GM12892 (cell line): Measurements from ENCODE around the gene NHERF2.

ENCODE experiments used
- DNase-seq: peaks from one replicate; pipeline ENCODE4 v3.0.0; 2011; ENCODE audit not compliant: insufficient read length
- FAIRE-seq: peaks from 2 replicates; lab custom pipeline; 2011; peaks lifted over from hg19 to GRCh38; lab: Jason Lieb, UNC
- POLR2A ChIP-seq: IDR thresholded peaks from 2 replicates; pipeline ENCODE4 v1.6.1; 2011; ENCODE audit warnings: low read depth, low read length, control low read depth
- POLR2AphosphoS5 ChIP-seq: IDR thresholded peaks from 2 replicates; pipeline ENCODE4 v1.6.1; 2011; ENCODE audit warnings: low read depth, low read length, control low read depth
- TAF1 ChIP-seq: IDR thresholded peaks from 2 replicates; pipeline ENCODE4 v1.6.1; 2011; ENCODE audit warnings: low read depth, mild to moderate bottlenecking, control low read depth, low read length, borderline replicate concordance

Gene NHERF2

DNA sequence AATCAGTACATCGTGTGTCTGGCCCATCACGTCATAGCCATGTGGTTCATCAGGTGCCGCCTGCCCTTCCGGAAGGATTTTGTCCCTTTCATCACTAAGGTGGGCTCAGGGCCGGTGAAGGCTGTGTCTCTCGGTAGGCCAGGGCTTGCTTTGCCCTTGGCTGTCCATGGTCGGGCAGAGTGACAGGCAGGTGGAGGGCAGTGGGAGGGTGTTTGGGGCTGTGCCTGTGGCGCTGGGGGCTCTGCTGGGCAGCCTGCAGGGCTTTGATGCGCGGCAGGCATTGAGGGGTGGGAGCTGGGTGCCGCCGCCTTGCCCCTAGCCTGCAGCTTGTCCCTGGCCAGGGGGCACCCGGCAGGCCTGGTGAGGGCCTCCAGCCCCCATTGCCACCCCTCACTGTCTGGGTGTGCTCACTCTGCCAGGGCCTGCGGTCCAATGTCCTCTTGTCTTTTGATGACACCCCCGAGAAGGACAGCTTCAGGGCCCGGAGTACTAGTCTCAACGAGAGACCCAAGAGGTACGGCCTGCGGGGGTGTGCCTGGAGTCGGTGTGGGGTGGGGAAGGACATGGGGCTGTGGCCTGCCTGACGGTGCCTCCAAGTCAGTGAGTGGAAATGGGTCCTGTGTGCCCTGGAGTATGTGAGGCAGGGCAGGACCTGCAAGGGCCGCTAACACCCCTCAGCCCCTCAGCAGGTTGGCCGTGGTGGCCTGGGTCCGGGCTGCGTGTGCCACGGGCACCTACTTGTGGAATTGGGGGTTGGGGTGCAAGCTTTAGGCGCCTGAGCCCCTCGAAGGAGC lies 49.6 kb downstream of the NHERF2 start:
- FAIRE-seq (no peak), DNase-seq (no peak)
- TF ChIP-seq POLR2A (no peak), POLR2AphosphoS5 (no peak), TAF1 (no peak)

DNA sequence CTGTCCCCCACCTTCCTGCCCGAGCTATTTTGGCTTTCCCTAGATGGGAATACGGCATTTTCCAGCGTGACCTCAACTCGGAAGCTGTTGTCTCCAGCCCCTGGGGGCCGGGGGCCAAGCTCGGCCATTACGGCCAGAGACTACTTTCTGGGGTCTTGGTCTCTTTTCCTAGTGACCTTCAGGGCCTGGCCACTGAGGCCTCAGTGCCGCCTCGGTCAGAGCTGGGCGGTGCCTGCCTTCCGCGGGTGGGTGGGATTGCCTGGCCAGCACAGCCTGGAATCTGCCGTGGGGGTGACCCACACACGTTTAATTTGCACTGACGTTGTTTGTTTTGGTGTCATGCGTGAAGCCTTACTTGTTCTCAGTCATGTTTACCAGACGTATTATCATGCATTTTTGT lies 50.3 kb downstream of the NHERF2 start:
- no peak for TF ChIP-seq POLR2A
- TF ChIP-seq TAF1 = no peak
- no peak for TF ChIP-seq POLR2AphosphoS5
- no peak for FAIRE-seq
- DNase-seq = no peak

- FAIRE-seq (no peak), DNase-seq (no peak)
- no peak for TF ChIP-seq TAF1
- no peak for TF ChIP-seq POLR2AphosphoS5
- TF ChIP-seq POLR2A = no peak
Measured at GRCh38 chr16:2077696-2078095, 51.0 kb downstream of the NHERF2 start.

DNA sequence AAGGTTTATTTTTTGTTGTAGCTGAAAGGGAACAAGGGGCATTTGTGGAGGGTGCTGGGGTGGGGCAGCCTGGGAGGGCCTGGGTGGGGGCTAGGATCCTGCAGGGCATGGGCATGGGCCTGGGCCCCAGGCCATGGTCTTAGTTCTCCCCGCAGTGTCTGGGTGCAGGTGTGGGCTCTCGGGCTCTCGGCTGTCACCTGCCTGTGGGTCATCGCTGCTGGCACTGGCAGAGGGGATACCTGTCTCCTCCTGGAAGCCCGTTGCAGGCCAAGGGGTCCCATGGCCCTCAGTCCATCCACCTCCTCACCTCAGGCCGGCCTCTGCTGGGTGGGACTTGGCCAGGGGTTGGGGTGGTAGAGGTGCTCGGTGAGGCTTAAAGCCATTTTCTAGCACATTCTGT lies 51.4 kb downstream of the NHERF2 start:
- TF ChIP-seq POLR2AphosphoS5 (no peak), TAF1 (no peak), POLR2A (no peak)
- FAIRE-seq (no peak), DNase-seq (no peak)

- no peak for FAIRE-seq
- TF ChIP-seq POLR2AphosphoS5 (no peak), POLR2A (no peak), TAF1 (no peak)
- no peak for DNase-seq
Measured at GRCh38 chr16:2078691-2079090, 52.0 kb downstream of the NHERF2 start.

- no peak for FAIRE-seq
- TF ChIP-seq POLR2A (no peak), POLR2AphosphoS5 (no peak), TAF1 (no peak)
- DNase-seq = no peak
Measured at GRCh38 chr16:2079311-2079800, 52.7 kb downstream of the NHERF2 start.

DNA sequence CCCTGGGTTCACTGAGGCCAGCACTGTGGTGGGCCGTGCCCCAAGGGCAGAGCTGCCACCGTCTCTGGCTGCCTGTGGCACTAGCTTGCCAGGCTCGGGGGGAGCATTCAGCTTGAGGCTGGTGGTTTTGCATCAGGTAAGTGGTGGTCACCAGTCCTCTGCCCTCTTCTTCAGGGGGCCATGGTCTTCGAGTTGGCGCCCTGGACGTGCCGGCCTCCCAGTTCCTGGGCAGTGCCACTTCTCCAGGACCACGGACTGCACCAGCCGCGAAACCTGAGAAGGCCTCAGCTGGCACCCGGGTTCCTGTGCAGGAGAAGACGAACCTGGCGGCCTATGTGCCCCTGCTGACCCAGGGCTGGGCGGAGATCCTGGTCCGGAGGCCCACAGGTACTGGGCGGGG lies 53.3 kb downstream of the NHERF2 start:
- TF ChIP-seq POLR2A (no peak), POLR2AphosphoS5 (no peak), TAF1 (no peak)
- no peak for DNase-seq
- no peak for FAIRE-seq

DNA sequence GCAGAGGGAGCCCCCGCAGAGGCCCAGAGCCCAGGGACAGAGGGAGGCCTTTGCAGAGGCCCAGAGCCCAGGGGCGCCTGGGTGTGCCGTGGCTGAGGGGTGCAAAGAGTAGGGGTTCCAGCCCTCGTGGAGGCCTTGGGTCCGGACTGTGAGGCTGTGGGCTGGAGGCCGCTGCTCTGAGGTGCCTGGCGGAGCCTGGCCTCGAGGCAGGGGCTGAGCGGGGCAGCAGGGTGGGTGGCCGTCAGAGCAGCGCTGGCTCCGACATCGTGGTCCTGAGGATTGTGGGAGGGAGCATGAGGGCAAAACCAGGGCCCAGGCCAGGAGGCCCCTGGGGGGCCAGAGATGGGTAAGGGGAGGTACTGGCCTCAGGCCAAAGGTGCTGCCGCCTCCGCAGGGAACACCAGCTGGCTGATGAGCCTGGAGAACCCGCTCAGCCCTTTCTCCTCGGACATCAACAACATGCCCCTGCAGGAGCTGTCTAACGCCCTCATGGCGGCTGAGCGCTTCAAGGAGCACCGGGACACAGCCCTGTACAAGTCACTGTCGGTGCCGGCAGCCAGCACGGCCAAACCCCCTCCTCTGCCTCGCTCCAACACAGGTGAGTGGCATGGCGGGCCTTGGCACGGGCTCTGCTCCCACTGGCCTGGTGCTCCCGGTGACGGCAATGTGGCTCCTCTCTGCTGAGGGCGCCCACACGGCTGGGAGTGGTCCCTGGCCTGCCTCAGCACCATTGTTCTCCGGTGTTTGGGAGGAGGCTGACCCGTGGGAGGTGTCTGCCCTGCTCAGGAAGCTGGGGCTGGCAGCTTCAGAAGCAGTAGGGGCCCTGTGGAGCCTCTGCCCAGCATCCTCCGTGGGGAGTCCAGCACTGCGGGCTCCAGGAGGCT lies 54.7 kb downstream of the NHERF2 start:
- no peak for TF ChIP-seq TAF1
- no peak for TF ChIP-seq POLR2A
- TF ChIP-seq POLR2AphosphoS5 = no peak
- no peak for FAIRE-seq
- DNase-seq = no peak

- no peak for DNase-seq
- FAIRE-seq = no peak
- no peak for TF ChIP-seq POLR2AphosphoS5
- TF ChIP-seq POLR2A = no peak
- no peak for TF ChIP-seq TAF1
Measured at GRCh38 chr16:2082171-2082982, 55.7 kb downstream of the NHERF2 start.

DNA sequence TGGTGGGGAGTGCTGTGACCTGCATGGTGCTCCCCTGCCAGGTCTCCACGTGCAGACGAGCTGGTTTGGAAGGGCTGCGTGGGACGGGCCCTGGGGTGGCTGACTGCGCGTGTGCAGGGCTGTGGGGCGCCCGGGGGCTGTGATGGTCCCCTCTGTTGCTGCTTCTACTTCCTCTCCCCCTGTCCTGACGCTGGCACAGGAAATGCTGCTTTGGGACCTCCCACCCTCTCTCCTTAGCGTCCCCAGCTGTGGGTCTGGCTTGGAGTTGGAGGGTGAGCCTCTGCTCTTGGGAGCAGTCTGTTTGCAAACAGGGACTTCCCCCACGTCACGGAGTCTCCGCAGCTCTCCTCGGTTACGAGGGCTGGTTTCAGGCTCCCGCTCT lies 56.3 kb downstream of the NHERF2 start:
- no peak for FAIRE-seq

GRCh38 chr16:2083409-2083808 lies 56.7 kb downstream of the NHERF2 start:
- DNase-seq = no peak

More for the DNA sequence above, 56.3 kb downstream of the NHERF2 start:
- TF ChIP-seq POLR2A (no peak), POLR2AphosphoS5 (no peak), TAF1 (no peak)
- no peak for DNase-seq

More at GRCh38 chr16:2083409-2083808, 56.7 kb downstream of the NHERF2 start:
- no peak for TF ChIP-seq POLR2A
- TF ChIP-seq POLR2AphosphoS5 = no peak
- no peak for TF ChIP-seq TAF1
- no peak for FAIRE-seq
